ENCODE data around the gene DNAAF8.

DNA sequence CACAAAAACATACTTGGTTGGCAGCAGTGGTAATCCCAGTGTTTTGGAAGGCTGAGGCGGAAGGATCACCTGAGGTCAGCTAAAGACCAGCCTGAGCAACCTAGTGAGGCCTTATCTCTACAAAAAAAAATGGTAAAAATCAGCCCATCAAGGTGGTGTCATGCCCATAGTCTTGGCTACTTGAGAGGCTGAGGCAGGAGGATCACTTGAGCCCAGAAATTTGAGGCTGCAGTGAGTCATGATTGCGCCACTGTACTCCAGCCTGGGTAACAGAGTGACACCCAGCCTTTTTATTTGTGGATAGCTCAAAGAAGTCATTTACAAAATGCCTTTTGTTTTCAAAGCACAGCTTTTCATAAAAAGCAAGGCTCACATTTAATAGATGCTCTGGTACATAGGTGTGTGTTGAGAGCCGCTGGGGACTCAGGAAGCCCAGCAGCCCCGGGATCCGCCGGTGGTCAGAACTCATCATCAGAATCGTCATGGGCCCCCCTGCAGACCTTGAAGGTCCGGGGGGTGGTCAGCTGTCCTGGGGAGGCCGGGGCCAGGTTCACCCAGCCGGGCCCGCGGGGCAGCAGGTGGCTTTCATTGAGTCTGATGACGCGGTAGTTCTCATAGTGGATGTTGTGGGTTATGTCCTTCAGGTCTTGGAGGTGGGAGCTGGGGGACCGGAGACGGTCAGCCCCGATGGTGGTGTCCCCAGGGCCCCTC, 43.2 kb downstream of the DNAAF8 start:
- TF ChIP-seq, protein P1, sequence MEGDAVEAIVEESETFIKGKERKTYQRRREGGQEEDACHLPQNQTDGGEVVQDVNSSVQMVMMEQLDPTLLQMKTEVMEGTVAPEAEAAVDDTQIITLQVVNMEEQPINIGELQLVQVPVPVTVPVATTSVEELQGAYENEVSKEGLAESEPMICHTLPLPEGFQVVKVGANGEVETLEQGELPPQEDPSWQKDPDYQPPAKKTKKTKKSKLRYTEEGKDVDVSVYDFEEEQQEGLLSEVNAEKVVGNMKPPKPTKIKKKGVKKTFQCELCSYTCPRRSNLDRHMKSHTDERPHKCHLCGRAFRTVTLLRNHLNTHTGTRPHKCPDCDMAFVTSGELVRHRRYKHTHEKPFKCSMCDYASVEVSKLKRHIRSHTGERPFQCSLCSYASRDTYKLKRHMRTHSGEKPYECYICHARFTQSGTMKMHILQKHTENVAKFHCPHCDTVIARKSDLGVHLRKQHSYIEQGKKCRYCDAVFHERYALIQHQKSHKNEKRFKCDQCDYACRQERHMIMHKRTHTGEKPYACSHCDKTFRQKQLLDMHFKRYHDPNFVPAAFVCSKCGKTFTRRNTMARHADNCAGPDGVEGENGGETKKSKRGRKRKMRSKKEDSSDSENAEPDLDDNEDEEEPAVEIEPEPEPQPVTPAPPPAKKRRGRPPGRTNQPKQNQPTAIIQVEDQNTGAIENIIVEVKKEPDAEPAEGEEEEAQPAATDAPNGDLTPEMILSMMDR (IDR thresholded peaks at IDR 0.05; ENCODE audit: low read depth, low read length, poor library complexity, severe bottlenecking): no peak
- TF ChIP-seq EZH2phosphoT487 (IDR thresholded peaks at IDR 0.05; ENCODE audit: borderline replicate concordance, low read length): no peak

Measured in DOHH2 (cell line).